Peyer's patch (tissue), 4 donors: ENCODE measurements around the gene VPREB1. TPM values are rescaled to one million over a fixed set of nuclear protein-coding genes. Genes with fewer than 3 reads are reported as not detected.

Experiments used
- DNase-seq, 3 donors: peaks; one replicate each; pipeline ENCODE4 v3.0.0-alpha.2; 2017 to 2019
- H3K27ac ChIP-seq, 4 donors: fragments of 200-600 bp; sonication (generic); one replicate each; pipeline ENCODE4 v1.5.1; 2016 to 2019
- H3K27me3 ChIP-seq, 2 donors: fragments of 200-600 bp; sonication (generic); one replicate each; pipeline ENCODE4 v1.5.1; 2019
- H3K36me3 ChIP-seq, 3 donors: fragments of 200-600 bp; sonication (generic); one replicate each; pipeline ENCODE4 v1.5.1; 2016 to 2019
- H3K4me1 ChIP-seq, 4 donors: fragments of 200-600 bp; sonication (generic); one replicate each; pipeline ENCODE4 v1.5.1; 2016 to 2019
- H3K4me3 ChIP-seq, 4 donors: fragments of 200-600 bp; sonication (generic); 1 replicate in 3 of 4; 2 replicates in 1 of 4; pipeline ENCODE4 v1.5.1; 2016 to 2019; ENCODE audit warnings: mild to moderate bottlenecking in 1 of 4
- H3K9me3 ChIP-seq, 4 donors: fragments of 200-600 bp; sonication (generic); one replicate each; pipeline ENCODE4 v1.5.1; 2016 to 2019; ENCODE audit warnings: mild to moderate bottlenecking in 1 of 4
- POLR2A ChIP-seq, 2 donors: fragments of 450-650 bp; IDR thresholded peaks; one replicate each; pipeline ENCODE4 v1.5.1; 2017; ENCODE audit warnings: antibody characterized with exemption in 2 of 2, mild to moderate bottlenecking in 2 of 2, moderate library complexity in 2 of 2
- total RNA-seq, 4 donors: library from RNA; depleted of rRNA; stranded (reverse); fragments of >200 nt; gene quantifications; one replicate each; pipeline ENCODE4 v1.1.0, GENCODE V29; 2016
- TF ChIP-seq, protein P1 (sequence below), 6 experiments: fragments of 450-650 bp in 4 of 6; fragments of 200-600 bp in 2 of 6; sonication (generic) in 1 of 6; IDR thresholded peaks; one replicate each; pipeline ENCODE4 v1.5.1; 2017 to 2019; ENCODE audit warnings: antibody characterized with exemption in 6 of 6, mild to moderate bottlenecking in 3 of 6, moderate library complexity in 1 of 6

VPREB1 gene
- total RNA-seq, 4 donors from 2014 or later = not detected

DNA sequence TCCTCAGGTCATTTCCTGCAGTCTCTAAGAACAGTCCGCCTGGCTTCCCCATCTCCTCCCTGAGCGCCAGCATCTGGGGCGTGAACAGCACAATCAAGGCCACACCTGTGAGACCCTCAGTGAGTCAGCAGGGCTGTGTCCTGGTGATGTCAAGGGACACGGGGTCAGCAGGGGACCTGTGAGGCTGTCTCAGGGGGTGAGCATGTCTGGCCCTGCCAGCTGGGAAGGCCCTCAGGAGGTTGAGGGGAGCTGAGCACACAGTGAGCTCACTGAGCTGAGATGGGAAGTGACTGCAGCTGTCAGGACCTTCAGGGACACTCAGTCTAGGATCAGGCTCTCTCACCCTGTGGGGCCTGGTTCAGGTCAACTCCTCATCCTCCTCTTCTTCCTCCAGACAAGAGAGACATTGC lies 46.6 kb upstream of the VPREB1 start:
- Histone ChIP-seq H3K4me3 (no peak overlapping the region), H3K4me1 (peaks cover 0 to 5% (median 0%) of the 10 kb centered on the region in 4 donors), H3K9me3 (no peaks in the 10 kb centered on the region), H3K27ac (no peak overlapping the region), H3K27me3 (no peaks in the 10 kb centered on the region), H3K36me3 (no peaks in the 10 kb centered on the region)
- no peak for DNase-seq
- TF ChIP-seq POLR2A (IDR thresholded peaks at IDR 0.05) = no peak
- TF ChIP-seq, protein P1, sequence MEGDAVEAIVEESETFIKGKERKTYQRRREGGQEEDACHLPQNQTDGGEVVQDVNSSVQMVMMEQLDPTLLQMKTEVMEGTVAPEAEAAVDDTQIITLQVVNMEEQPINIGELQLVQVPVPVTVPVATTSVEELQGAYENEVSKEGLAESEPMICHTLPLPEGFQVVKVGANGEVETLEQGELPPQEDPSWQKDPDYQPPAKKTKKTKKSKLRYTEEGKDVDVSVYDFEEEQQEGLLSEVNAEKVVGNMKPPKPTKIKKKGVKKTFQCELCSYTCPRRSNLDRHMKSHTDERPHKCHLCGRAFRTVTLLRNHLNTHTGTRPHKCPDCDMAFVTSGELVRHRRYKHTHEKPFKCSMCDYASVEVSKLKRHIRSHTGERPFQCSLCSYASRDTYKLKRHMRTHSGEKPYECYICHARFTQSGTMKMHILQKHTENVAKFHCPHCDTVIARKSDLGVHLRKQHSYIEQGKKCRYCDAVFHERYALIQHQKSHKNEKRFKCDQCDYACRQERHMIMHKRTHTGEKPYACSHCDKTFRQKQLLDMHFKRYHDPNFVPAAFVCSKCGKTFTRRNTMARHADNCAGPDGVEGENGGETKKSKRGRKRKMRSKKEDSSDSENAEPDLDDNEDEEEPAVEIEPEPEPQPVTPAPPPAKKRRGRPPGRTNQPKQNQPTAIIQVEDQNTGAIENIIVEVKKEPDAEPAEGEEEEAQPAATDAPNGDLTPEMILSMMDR (IDR thresholded peaks at IDR 0.05) = no peak

DNA sequence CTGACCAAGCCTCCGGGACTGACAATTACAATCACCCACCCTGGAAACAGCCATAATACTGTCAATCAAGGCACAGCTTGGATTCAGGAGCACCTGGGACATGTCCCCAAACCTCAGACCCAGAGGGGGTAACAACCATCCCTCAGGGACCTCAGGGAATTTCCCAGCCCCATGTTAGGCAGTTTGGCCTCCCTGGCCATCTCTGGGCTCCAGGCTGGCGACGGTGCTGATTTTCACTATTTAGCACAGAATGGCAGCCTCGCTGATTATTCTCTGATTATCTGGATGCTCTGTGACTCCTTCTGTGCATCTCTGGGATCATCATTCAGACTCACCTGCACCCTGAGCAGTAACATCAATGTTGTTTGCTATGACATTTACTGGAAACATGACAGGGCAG lies 45.8 kb upstream of the VPREB1 start:
- TF ChIP-seq, protein P1 (IDR thresholded peaks at IDR 0.05) = no peak
- TF ChIP-seq POLR2A (IDR thresholded peaks at IDR 0.05) = no peak

DNA sequence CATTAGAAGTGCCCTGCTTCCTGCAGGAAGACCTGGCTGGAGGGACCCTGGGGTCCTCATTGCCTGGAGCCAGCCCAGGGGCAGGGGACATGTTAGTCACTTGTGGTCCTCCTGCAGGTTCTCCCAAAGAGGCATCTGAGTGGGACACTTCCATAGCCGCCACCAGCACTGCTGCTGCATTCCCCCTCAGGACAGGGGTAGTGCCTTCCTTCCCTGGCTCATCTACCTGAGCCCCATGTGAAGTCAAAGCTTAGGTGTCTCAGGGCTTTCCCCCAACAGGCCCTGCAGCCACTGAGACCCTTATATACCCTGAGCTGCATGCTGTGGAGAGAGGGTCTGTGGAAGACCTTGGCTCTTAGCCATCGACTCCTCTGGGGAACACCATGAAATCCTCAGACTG lies 45.0 kb upstream of the VPREB1 start:
- Histone ChIP-seq H3K27ac (no peak overlapping the region), H3K9me3 (no peaks in the 10 kb centered on the region), H3K36me3 (no peaks in the 10 kb centered on the region), H3K4me3 (no peak overlapping the region), H3K27me3 (no peaks in the 10 kb centered on the region), H3K4me1 (peaks cover 0 to 5% (median 0%) of the 10 kb centered on the region in 4 donors)
- TF ChIP-seq, protein P1 (IDR thresholded peaks at IDR 0.05) = no peak
- no peak for TF ChIP-seq POLR2A (IDR thresholded peaks at IDR 0.05)
- no peak for DNase-seq

More for the DNA sequence above, 45.8 kb upstream of the VPREB1 start:
- DNase-seq = no peak
- Histone ChIP-seq H3K27me3 (no peaks in the 10 kb centered on the region), H3K9me3 (no peaks in the 10 kb centered on the region), H3K4me3 (no peak overlapping the region), H3K27ac (no peak overlapping the region), H3K36me3 (no peaks in the 10 kb centered on the region), H3K4me1 (peaks cover 0 to 5% (median 0%) of the 10 kb centered on the region in 4 donors)

DNA sequence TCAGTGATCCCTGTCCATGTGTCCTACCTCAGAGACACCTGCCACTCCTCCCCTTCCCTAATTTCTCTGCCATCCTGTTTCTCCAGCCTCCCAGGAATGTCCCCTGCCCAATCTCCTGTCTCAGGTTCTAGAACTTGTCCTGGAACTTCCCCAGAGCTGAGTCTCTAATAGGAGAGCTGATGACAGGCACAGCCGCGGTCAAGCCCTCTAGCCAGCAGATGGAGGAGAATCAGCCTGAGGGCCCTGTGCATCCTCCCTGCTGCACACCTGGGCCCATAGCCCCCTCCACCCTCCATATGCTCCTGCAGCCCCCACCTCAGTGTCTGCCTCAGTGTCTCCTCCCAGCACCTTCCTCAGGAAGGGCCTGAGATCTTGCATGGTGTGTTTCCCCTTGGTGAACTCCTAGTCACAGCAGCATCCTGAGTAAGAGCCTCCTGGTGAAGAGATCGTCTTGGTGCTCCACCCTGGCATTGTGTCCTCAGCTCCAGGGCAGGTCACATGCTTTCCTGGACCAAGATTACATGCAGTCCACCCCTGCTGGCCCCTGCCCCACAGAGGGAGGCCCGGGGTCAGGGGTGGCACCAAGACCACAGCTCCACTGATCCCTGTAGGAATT lies 43.9 kb upstream of the VPREB1 start:
- Histone ChIP-seq H3K4me3 (no peak overlapping the region), H3K4me1 (peaks cover 0 to 5% (median 0%) of the 10 kb centered on the region in 4 donors), H3K27ac (peak overlapping the region in 1 of 4 donors; percentile 61), H3K36me3 (no peaks in the 10 kb centered on the region), H3K27me3 (no peaks in the 10 kb centered on the region), H3K9me3 (no peaks in the 10 kb centered on the region)
- no peak for DNase-seq
- TF ChIP-seq, protein P1 (IDR thresholded peaks at IDR 0.05) = no peak
- TF ChIP-seq POLR2A (IDR thresholded peaks at IDR 0.05) = no peak

DNA sequence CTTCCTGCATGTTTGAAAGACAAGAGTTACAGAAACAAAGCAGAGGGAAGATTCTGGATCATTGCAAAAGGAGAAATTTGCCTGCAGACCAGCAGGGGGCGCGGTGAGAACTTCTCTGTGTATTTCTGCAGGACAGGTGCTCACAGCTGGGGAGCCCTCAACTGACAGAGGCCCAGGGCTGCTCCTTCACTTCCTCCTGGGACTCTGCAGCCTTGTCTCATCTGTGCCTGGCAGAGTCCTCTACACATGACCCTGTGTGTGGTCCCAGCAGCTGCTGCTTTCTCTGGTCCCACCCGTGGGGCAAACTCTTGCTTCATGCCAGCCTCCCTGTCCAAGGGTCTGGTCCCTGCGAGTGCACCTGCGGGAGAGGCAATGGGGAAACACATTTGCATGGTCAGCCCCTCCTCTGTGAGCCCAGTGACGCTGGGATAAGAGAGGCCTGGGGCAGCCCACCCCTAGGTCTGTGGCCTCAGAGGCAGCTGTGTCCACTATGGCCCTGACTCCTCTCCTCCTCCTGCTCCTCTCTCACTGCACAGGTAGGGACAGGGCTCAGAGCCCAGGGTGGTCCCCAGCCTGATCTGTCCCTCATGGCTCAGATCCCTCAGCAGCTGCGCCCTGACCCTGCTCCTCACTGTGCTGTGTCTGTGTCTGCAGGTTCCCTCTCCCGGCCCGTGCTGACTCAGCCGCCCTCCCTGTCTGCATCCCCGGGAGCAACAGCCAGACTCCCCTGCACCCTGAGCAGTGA lies 43.2 kb upstream of the VPREB1 start:
- Histone ChIP-seq H3K36me3 (no peaks in the 10 kb centered on the region), H3K4me3 (no peak overlapping the region), H3K9me3 (no peaks in the 10 kb centered on the region), H3K27ac (peak overlapping the region in 1 of 4 donors; percentile 61), H3K27me3 (no peaks in the 10 kb centered on the region), H3K4me1 (peaks cover 0 to 5% (median 0%) of the 10 kb centered on the region in 4 donors)
- no peak for TF ChIP-seq POLR2A (IDR thresholded peaks at IDR 0.05)
- TF ChIP-seq, protein P1 (IDR thresholded peaks at IDR 0.05) = peak in 5 of 6 experiments; percentile 21 to 69 (median 50)
- DNase-seq = peak in 2 of 3 donors; percentile 75 to 84
